ENCODE data around the gene P2RX1.

P2RX1 gene

GRCh38 chr17:3903051-3903825 is 13.0 kb downstream of the P2RX1 start:
- no peak for DNase-seq

DNA sequence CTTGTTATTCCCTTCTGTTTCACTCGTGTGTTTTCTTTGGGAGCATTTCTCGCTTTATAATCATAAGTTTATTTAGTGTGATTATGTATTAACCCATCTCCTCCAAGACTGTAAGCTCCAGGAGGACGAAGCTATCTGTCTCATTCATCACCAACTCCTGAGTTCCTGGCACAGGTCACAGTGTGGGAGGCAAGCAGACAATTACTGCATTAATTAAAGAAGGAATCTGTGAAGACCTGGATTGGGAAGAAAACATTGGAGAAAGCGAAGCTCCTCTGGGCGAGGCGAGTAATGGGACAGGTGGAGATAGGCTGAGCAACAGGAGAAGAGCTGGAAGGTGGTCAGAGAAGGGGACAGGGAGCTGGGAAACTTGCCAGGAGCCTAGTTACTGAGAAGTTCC is 15.6 kb downstream of the P2RX1 start:
- no peak for DNase-seq

GRCh38 chr17:3897731-3898130 is 18.5 kb downstream of the P2RX1 start:
- no peak for DNase-seq

GRCh38 chr17:3896968-3897235 is 19.4 kb downstream of the P2RX1 start:
- no peak for DNase-seq

DNA sequence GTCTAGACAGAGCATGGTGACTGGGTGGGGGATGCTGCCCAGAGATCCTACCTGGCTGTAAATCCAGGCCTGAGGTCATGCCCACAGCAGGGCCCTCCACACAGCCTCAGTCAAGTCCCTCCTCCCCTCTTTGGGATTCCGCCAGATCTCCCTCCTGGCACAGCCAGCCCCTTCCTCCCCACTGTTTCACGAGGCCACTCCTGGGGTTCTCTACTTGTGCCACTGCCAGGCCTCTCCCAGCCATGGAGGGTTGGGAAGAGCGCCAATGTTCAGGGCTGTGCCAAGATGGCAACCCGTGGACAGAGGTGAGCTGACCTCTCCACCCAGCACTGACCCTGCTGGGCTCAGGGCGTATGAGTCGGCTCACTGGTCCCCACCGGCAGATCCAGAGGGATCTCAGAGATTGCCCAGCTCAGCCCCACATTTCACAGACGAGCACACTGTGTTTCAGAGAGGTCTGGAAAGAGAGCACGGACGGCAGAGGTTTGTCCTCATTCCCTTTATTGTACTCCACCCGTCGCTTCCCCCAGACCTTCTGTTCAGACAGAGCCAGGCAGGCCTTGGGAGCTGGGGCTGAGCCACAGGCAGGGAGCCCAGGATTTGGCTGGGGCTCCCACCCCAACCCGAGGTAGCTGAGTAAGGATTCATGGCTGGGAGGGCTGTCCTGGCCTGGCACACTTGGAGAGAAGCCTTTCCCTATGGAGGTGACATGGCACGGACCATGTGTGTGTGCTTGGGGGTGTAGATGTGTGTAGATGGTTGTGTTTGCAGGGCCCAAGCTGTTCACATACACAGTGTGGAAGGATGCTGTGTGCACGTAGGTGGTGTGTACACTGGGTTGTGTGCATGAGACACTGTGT is 19.9 kb downstream of the P2RX1 start:
- no peak for DNase-seq

- no peak for DNase-seq
Observed at GRCh38 chr17:3895354-3895753, 20.9 kb downstream of the P2RX1 start.

- no peak for DNase-seq
Observed at GRCh38 chr17:3894911-3895343, 21.3 kb downstream of the P2RX1 start.

- no peak for DNase-seq
Observed at GRCh38 chr17:3894188-3894587, 22.1 kb downstream of the P2RX1 start.

DNA sequence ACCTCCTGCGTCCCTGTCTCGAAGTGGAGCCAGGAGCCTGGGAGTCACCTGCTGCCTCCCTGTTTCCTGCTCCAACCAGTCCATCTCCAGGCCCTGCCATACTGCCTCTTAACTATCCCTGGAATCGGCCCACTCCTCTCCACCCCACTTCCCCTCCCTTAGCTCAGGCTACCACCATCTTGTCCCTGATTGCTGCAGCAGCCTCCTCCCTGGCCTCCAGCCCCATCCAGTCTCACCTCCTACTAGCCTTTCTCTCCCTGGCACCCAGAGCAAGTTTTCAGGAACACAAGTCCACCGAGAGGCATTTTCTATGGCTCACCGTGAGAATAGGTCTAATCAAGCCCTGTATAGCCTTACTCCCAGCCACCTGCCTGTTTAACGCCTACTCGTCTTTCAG is 22.5 kb downstream of the P2RX1 start:
- no peak for DNase-seq

DNA sequence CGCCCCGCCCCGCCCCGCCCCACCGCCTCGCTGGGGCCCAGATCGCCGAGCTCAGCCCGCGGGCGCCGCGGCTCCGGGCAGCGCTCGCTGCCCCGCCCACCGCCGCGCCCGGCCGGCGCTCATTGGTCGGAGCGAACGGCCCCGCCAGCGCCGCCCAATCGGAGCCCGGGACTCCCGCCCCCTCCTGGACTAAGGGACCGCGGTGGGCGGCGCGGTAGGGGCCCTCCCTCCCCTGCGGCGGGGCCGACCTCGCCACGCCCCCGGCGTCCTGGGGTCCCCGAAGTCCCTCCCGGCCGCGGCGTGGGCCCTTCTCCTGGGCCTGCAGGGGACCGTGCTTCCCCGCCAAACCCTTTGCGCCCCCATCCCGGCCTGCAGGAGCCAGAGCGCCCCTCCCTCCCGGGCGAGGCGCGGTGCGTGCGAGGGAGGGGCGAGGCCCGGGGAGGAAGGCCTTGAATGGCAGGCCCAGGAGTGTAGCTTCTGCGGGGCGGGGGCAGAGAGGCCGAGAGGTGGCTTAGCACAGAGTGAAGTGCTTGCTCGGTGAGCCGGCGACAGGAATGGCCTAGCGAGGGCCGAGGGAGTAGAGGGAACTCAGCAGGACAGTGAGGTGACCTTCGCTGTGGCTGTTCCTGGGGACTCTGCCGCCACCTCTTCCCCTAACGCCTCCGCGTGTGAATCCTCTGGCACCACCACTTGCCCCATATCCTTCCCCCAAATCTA is 23.1 kb downstream of the P2RX1 start, which contains the start of gene CAMKK1:
Gene CAMKK1 (minus strand): TSS at position 51 of the 717 bp plus-strand sequence. CDS start 7,366 bp downstream, outside the sequence.
- peak; percentile 76 to 78 for DNase-seq

DNA sequence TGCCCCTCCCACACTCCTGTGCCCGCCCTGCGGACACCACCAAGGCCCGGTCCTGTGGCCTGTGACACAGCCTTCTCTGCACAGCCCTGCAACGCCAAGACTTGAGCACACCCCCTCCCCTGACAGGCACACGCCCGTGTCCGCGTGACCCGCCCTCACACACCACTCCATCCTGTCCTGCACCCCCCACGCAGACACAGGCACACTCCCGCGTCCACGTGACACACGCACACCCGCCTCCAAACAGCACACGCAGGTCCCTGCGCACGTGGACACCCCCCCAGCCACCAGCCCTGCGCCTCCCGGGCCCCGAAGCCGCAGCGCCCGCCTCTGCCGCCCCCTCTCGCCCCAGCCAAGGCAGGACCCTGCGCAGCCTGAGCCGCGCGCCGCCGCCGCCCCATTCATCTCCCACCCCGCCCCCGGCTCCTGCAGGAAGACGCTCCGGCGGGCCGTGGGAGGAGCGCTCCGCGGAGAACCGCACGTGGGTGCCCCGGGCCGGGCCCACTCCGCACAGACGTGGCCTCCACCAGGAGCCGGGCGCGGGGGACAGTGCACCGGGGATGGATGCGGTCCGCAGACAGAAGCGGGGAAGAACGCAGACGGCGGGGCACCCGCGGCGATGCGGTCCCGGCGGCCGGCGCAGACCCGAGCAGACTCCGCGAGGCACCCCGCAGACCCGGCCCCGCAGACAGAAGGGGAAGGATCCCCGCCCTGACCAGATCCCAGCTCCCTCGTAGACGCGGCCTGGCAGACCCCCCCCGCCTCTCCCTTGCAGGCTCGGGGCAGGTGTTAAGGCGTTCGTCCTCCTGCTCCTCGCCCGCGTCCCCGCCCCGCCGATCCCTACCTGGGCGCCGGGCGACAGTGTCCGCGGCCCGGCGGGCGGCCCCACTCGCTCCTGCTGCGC is 23.9 kb downstream of the P2RX1 start:
- DNase-seq, result peak; percentile 70 to 76

DNA sequence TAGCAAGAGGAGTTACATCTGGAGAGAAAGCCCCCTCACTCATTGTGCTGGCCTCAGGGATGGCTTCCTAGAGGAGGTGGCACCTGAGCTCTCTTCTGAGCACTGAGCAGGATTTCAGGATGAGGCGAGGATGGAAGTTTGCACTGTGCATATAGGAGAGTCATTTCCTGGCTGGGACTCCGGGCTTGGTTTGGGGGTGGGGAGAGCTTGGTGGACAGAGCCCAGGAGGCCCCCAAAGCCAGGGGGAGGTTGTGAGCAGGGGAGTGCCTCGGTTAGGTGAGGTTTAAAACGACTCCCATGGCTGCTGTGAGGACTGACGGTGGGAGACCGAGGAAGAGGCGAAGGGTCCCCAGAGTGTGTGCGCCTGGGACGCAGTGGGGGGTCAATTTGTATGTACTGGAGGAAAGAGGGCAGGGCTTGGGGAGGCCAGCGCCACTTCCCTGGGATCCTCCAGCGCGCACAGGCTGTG is 24.6 kb downstream of the P2RX1 start:
- DNase-seq, result no peak

- DNase-seq, result no peak
Observed at GRCh38 chr17:3890878-3891219, 25.4 kb downstream of the P2RX1 start.

DNA sequence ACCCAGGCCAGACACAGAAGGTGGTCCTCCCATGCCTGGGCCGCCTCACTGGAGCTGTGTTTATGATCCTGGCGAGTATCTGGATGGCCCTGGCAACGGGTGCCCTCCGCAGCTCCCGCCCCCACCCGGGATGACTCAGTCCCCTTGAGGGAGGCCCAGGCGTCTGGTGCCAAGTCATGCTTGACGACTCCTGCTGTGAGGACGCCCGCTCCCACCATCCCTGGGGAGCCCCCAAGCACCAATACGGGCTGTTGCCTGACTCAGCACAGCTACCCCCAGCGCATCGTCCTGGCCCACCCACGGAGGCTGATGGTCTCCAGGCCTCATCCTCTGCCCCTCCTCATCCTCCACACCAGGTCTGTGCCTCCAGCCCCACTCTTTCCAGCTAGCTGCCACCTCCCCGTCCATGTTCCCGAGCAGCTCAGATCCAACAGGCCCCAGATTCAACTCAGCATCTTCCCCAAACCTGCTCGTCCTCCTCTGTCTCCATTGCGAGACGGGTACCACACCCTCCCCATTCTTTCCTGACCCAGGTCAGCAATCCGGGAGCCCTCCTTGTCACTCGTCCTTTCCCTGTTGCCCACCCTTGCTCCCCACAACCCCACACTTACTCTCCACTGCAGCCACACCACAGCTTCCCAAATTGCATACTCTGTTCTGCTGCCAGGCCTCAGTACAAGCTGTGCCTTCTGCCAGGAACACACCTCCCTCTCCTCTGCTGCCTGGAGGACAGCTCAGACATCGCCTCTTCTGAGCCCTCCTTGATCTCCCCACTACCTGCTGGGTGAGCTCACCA is 26.0 kb downstream of the P2RX1 start:
- DNase-seq, result peak in 1 of 2 experiments; percentile 21

DNA sequence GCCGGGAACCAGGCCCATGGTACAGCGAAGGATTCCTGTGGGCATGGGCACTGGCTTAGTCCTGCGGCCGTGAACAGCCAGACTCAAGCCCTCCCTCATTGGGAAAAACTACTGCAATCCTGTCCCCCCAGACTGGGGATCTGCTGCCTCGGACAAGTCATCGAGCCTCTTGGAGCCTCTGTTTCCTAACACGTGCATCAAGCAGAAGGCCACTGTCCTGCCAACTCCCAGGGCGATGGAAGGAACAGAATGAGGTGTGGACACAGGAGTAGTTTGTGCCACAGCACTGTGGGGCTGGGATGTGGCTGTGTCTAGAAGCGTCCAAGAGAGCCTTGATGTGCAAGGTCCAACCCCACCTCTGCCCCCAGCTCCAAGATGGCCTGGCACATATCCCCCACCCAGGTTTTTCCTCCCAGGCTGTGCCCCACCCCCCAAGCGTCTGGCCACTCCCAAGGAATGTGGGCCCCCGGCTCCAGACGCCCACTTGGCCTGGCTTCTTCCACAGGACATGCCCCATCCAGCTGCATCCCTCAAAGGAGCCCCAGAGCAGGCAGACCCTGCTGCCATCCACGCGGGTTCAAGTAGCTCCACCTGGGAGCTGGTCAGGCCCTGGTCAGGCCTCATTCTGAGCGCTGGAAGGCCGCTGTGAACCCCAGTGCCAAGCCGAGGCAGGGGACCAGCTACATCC is 26.8 kb downstream of the P2RX1 start:
- no peak for DNase-seq

GRCh38 chr17:3888343-3889171 is 27.7 kb downstream of the P2RX1 start:
- DNase-seq, result no peak

GRCh38 chr17:3887804-3888203 is 28.5 kb downstream of the P2RX1 start:
- no peak for DNase-seq

DNA sequence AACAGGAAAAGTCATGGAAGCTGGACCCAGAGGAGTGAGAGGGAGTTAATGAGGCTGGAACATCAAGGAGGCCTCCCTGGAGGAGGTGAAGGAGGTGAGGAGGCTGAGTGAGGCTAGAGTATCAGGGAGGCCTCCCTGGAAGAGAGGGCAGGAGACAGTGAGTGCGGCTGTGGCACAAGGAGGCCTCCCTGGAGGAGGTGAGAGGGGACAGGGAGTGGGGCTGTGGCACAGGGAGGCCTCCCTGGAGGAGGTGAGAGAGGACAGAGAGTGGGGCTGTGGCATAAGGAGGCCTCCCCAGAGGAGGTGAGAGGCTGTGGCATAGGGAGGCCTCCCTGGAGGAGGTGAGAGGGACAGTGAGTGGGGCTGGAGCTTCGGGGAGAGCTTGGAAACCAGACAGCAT is 28.9 kb downstream of the P2RX1 start:
- DNase-seq, result no peak

DNA sequence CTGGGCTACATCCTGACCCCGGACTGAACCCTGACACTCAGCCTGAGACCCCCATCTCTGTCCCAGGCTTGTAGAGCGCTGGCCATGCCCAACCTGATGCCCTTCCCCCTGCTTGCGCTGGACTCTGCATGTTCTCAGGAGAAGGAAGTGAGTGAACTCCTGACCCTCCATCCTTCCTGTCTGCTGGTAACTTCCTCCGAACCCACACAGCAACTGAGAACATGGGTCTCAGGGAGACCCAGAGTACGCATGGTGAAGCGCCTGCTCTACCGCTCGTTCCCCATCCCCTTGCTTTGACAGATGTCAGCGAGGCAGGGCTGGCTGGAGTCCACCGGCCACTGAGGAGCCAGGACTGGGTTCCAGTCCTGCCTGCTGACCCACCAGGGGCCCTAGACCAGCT is 29.5 kb downstream of the P2RX1 start:
- no peak for DNase-seq

GRCh38 chr17:3885970-3886369 is 30.3 kb downstream of the P2RX1 start:
- DNase-seq, result no peak

All from activated CD4-positive, alpha-beta T cell treated with anti-CD3 and anti-CD28 coated beads, Interleukin-2, amount 50 U/mL, for 4 hours (primary cell).